ENCODE measurements around the gene MVB12B. TPM values are rescaled to one million over a fixed set of nuclear protein-coding genes. Genes with fewer than 3 reads are reported as not detected.

The MVB12B gene
- total RNA-seq, 1 experiment from 2014 or later = 5.7 TPM

DNA sequence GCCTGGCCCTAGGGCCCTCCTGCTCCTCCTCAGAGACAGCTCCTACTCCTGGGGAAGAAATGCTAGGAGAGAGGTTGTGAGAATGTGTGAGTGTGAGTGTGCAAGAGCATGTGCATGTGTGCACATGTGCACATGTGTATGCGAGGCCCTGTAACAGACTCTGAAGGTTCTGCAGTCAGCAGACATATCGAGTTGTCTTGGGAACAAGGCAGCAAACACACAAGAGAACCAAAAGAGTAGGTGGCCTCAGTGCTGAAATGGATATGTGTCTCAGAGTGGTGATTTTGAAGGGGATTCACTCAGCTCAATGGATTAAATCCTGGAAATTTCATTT, 50.5 kb downstream of the MVB12B start (continued):
- TF ChIP-seq ZNF423 (CRISPR knock-in tag; IDR thresholded peaks at IDR 0.05) (no peak), ESRRA (CRISPR knock-in tag; IDR thresholded peaks at IDR 0.05; ENCODE audit: borderline replicate concordance) (no peak), CREM (CRISPR knock-in tag; IDR thresholded peaks at IDR 0.05) (no peak)

DNA sequence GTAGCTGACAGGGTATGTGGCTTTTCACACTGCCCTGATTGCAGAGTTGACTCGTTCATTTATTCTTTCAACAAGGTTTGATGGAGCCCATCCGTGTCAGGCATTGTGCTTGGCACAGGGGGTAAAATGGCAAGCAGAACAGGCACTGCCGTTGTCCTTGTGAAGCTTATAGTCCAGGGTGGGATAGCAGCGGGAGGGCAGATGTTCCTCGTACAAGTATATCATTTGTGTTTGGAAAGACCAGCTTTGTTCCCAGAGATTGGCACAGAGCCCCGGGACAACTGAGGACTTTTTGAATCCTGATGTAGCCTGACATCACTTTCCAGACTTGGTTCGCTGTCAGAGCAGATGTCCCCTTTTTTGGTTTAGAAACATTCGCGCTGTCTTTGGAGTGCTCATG, 50.9 kb downstream of the MVB12B start:
- no peak for ATAC-seq
- Mint-ChIP-seq H3K4me1 (peaks cover 65% of the 10 kb centered on the region), H3K36me3 (no peaks in the 10 kb centered on the region), H3K9me3 (no peaks in the 10 kb centered on the region), H3K27ac (no peak overlapping the region), H3K27me3 (ENCODE audit: low read depth) (no peaks in the 10 kb centered on the region), H3K4me3 (no peak overlapping the region)
- no peak for DNase-seq (ENCODE audit: low spot score)
- TF ChIP-seq FOXP1 (CRISPR knock-in tag; IDR thresholded peaks at IDR 0.05; ENCODE audit: borderline replicate concordance) = no peak
- TF ChIP-seq ZNF121 (CRISPR knock-in tag; IDR thresholded peaks at IDR 0.05) = no peak
- TF ChIP-seq, protein P1, sequence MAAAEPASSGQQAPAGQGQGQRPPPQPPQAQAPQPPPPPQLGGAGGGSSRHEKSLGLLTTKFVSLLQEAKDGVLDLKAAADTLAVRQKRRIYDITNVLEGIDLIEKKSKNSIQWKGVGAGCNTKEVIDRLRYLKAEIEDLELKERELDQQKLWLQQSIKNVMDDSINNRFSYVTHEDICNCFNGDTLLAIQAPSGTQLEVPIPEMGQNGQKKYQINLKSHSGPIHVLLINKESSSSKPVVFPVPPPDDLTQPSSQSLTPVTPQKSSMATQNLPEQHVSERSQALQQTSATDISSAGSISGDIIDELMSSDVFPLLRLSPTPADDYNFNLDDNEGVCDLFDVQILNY (CRISPR knock-in tag; IDR thresholded peaks at IDR 0.05) = no peak
- ChIA-PET POLR2A (interaction anchor here (0.6 kb wide), 1 partner anchor 12 kb away, joined by 4 read pairs; no protein-coding TSS in a partner anchor), CTCF (interaction anchor here (1.1 to 2.6 kb wide), 5 partner anchors 19 to 317 kb away, joined by 3 to 20 read pairs (median 3); no protein-coding TSS in a partner anchor)

DNA sequence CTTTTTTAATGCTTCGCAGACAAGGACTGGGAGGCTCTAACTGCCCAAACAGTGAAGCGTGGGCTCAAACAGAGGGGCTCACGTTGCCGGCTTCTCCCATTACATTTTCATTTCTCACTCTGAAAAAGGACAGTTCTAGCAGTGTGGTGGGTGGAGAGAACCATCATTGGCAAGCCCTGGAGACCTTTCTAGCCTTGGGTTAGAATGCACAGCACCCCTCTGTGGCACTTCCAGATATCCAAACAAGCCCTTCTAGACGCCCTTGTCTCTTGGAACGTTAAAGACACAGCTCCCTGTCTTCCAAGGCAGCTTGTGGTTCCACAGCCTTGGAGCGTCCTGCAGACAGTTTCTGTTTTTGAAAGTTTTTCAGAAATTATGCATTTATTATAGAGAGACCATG, 52.1 kb downstream of the MVB12B start:
- H3K36me3 Mint-ChIP-seq = no peaks in the 10 kb centered on the region
- CTCF ChIA-PET = no interaction called here

More for the DNA sequence above, 52.1 kb downstream of the MVB12B start:
- no peaks in the 10 kb centered on the region for H3K9me3 Mint-ChIP-seq
- H3K4me3 Mint-ChIP-seq = no peak overlapping the region
- ATAC-seq = no peak
- H3K27me3 Mint-ChIP-seq (ENCODE audit: low read depth) = no peaks in the 10 kb centered on the region
- peaks cover 55% of the 10 kb centered on the region for H3K4me1 Mint-ChIP-seq
- POLR2A ChIA-PET = no interaction called here
- no peak for DNase-seq (ENCODE audit: low spot score)
- no peak overlapping the region for H3K27ac Mint-ChIP-seq
- no peak for TF ChIP-seq NFE2L1 (CRISPR knock-in tag; IDR thresholded peaks at IDR 0.05)
- TF ChIP-seq MXD4 (CRISPR knock-in tag; IDR thresholded peaks at IDR 0.05; ENCODE audit: borderline replicate concordance) = no peak
- TF ChIP-seq, protein P2, sequence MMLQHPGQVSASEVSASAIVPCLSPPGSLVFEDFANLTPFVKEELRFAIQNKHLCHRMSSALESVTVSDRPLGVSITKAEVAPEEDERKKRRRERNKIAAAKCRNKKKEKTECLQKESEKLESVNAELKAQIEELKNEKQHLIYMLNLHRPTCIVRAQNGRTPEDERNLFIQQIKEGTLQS (CRISPR knock-in tag; conservative IDR thresholded peaks at IDR 0.05) = no peak
- no peak for TF ChIP-seq ZNF263 (CRISPR knock-in tag; IDR thresholded peaks at IDR 0.05; ENCODE audit: low read depth)
- TF ChIP-seq NR3C1 (CRISPR knock-in tag; conservative IDR thresholded peaks at IDR 0.05; ENCODE audit: low read depth) = no peak
- no peak for TF ChIP-seq ZNF232 (CRISPR knock-in tag; IDR thresholded peaks at IDR 0.05)
- TF ChIP-seq, protein P3, sequence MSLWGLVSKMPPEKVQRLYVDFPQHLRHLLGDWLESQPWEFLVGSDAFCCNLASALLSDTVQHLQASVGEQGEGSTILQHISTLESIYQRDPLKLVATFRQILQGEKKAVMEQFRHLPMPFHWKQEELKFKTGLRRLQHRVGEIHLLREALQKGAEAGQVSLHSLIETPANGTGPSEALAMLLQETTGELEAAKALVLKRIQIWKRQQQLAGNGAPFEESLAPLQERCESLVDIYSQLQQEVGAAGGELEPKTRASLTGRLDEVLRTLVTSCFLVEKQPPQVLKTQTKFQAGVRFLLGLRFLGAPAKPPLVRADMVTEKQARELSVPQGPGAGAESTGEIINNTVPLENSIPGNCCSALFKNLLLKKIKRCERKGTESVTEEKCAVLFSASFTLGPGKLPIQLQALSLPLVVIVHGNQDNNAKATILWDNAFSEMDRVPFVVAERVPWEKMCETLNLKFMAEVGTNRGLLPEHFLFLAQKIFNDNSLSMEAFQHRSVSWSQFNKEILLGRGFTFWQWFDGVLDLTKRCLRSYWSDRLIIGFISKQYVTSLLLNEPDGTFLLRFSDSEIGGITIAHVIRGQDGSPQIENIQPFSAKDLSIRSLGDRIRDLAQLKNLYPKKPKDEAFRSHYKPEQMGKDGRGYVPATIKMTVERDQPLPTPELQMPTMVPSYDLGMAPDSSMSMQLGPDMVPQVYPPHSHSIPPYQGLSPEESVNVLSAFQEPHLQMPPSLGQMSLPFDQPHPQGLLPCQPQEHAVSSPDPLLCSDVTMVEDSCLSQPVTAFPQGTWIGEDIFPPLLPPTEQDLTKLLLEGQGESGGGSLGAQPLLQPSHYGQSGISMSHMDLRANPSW (CRISPR knock-in tag; conservative IDR thresholded peaks at IDR 0.05; ENCODE audit: low read depth) = no peak
- TF ChIP-seq ZNF121 (CRISPR knock-in tag; IDR thresholded peaks at IDR 0.05) = no peak
- TF ChIP-seq, protein P4, sequence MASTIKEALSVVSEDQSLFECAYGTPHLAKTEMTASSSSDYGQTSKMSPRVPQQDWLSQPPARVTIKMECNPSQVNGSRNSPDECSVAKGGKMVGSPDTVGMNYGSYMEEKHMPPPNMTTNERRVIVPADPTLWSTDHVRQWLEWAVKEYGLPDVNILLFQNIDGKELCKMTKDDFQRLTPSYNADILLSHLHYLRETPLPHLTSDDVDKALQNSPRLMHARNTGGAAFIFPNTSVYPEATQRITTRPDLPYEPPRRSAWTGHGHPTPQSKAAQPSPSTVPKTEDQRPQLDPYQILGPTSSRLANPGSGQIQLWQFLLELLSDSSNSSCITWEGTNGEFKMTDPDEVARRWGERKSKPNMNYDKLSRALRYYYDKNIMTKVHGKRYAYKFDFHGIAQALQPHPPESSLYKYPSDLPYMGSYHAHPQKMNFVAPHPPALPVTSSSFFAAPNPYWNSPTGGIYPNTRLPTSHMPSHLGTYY (CRISPR knock-in tag; IDR thresholded peaks at IDR 0.05) = no peak
- no peak for TF ChIP-seq ZNF423 (CRISPR knock-in tag; IDR thresholded peaks at IDR 0.05)
- TF ChIP-seq, protein P5, sequence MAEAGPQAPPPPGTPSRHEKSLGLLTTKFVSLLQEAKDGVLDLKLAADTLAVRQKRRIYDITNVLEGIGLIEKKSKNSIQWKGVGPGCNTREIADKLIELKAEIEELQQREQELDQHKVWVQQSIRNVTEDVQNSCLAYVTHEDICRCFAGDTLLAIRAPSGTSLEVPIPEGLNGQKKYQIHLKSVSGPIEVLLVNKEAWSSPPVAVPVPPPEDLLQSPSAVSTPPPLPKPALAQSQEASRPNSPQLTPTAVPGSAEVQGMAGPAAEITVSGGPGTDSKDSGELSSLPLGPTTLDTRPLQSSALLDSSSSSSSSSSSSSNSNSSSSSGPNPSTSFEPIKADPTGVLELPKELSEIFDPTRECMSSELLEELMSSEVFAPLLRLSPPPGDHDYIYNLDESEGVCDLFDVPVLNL (CRISPR knock-in tag; IDR thresholded peaks at IDR 0.05; ENCODE audit: borderline replicate concordance, low read depth) = no peak
- TF ChIP-seq FOXP1 (CRISPR knock-in tag; IDR thresholded peaks at IDR 0.05; ENCODE audit: borderline replicate concordance) = no peak
- TF ChIP-seq GTF2I (CRISPR knock-in tag; conservative IDR thresholded peaks at IDR 0.05) = no peak

Measured in WTC11 (cell line).